Stimulated activated CD4-positive, alpha-beta T cell treated with anti-CD3 and anti-CD28 coated beads, Interleukin-15, amount 100 ng/mL, for 24 hours (primary cell): ENCODE measurements around the gene MAPK8IP1.

ENCODE experiments used
- DNase-seq: peaks from one replicate; pipeline ENCODE4 v3.0.0-alpha.2; 2020

The MAPK8IP1 gene

GRCh38 chr11:45860348-45860747 lies 25.1 kb upstream of the MAPK8IP1 start:
- no peak for DNase-seq

GRCh38 chr11:45860764-45861510 lies 24.5 kb upstream of the MAPK8IP1 start:
- no peak for DNase-seq

GRCh38 chr11:45864041-45864440 lies 21.4 kb upstream of the MAPK8IP1 start:
- DNase-seq: no peak

GRCh38 chr11:45869551-45869950 lies 15.9 kb upstream of the MAPK8IP1 start:
- no peak for DNase-seq

- DNase-seq: no peak
Measured at GRCh38 chr11:45870706-45871105, 14.7 kb upstream of the MAPK8IP1 start.

GRCh38 chr11:45871638-45872037 lies 13.8 kb upstream of the MAPK8IP1 start:
- no peak for DNase-seq

- DNase-seq: peak; percentile 33
Measured at GRCh38 chr11:45872651-45873356, 12.6 kb upstream of the MAPK8IP1 start.

GRCh38 chr11:45876401-45876800 lies 9.1 kb upstream of the MAPK8IP1 start:
- DNase-seq: no peak

GRCh38 chr11:45877221-45877620 lies 8.2 kb upstream of the MAPK8IP1 start:
- no peak for DNase-seq

GRCh38 chr11:45877845-45878244 lies 7.6 kb upstream of the MAPK8IP1 start:
- DNase-seq: no peak

- DNase-seq: no peak
Measured at GRCh38 chr11:45879803-45880686, 5.4 kb upstream of the MAPK8IP1 start.

- no peak for DNase-seq
Measured at GRCh38 chr11:45880772-45881570, 4.5 kb upstream of the MAPK8IP1 start.

GRCh38 chr11:45881708-45882368 lies 3.6 kb upstream of the MAPK8IP1 start:
- no peak for DNase-seq

- DNase-seq: no peak
Measured at GRCh38 chr11:45884596-45885185, 760 bp upstream of the MAPK8IP1 start.

- DNase-seq: no peak
Measured at GRCh38 chr11:45885921-45886721, 670 bp downstream of the MAPK8IP1 start.

GRCh38 chr11:45886816-45887520 lies 1.5 kb downstream of the MAPK8IP1 start:
- no peak for DNase-seq

- no peak for DNase-seq
Measured at GRCh38 chr11:45887587-45887986, 2.1 kb downstream of the MAPK8IP1 start.

GRCh38 chr11:45889555-45889954 lies 4.1 kb downstream of the MAPK8IP1 start:
- DNase-seq: no peak

GRCh38 chr11:45889966-45890365 lies 4.5 kb downstream of the MAPK8IP1 start:
- no peak for DNase-seq
